ENCODE results near the gene ZNF814.
"Not testable (repeated sequence)": the region's sequence is repeated elsewhere in the genome, so short reads cannot be mapped to it uniquely, and the experiment has no call there.

The ZNF814 gene

GRCh38 chr19:57888560-57889231 lies at the start of gene ZNF814:
Gene ZNF814, minus strand, starts transcription at chr19:57889037. Its CDS starts 235 bp downstream, at chr19:57888802.
- DNase-seq (ENCODE audit: low read depth in 2 of 2), result peak; percentile 53 to 69

- DNase-seq (ENCODE audit: low read depth in 2 of 2), result no peak
These were observed 46.9 kb upstream of the ZNF814 start for GRCh38 chr19:57935731-57936130.

GRCh38 chr19:57934820-57935665 lies 46.2 kb upstream of the ZNF814 start, which contains the start of gene ZNF418:
Gene ZNF418, minus strand, starts transcription at chr19:57935402. Its CDS starts 1,580 bp downstream, at chr19:57933822.
- DNase-seq (ENCODE audit: low read depth in 2 of 2), result peak; percentile 12 to 14

- DNase-seq (ENCODE audit: low read depth in 2 of 2), result no peak
These were observed 38.8 kb upstream of the ZNF814 start for GRCh38 chr19:57927587-57927986.

GRCh38 chr19:57916168-57916995 lies 27.5 kb upstream of the ZNF814 start, which contains the start of gene ZNF417:
Gene ZNF417, minus strand, starts transcription at chr19:57916592. Its CDS starts 181 bp downstream, at chr19:57916411.
- peak; percentile 66 to 69 for DNase-seq (ENCODE audit: low read depth in 2 of 2)

GRCh38 chr19:57914531-57914930 lies 25.7 kb upstream of the ZNF814 start:
- no peak for DNase-seq (ENCODE audit: low read depth in 2 of 2)

GRCh38 chr19:57907394-57907793 lies 18.6 kb upstream of the ZNF814 start:
- no peak for DNase-seq (ENCODE audit: low read depth in 2 of 2)

GRCh38 chr19:57905258-57905657 lies 16.4 kb upstream of the ZNF814 start:
- DNase-seq (ENCODE audit: low read depth in 2 of 2), result no peak

GRCh38 chr19:57903618-57904184 lies 14.9 kb upstream of the ZNF814 start:
- no peak for DNase-seq (ENCODE audit: low read depth in 2 of 2)

- no peak for DNase-seq (ENCODE audit: low read depth in 2 of 2)
These were observed 11.5 kb upstream of the ZNF814 start for GRCh38 chr19:57900311-57900710.

GRCh38 chr19:57890706-57891105 lies 1.9 kb upstream of the ZNF814 start:
- DNase-seq (ENCODE audit: low read depth in 2 of 2), result not testable (repeated sequence)

- DNase-seq (ENCODE audit: low read depth in 2 of 2), result no peak
These were observed 704 bp downstream of the ZNF814 start for GRCh38 chr19:57888107-57888559.

- DNase-seq (ENCODE audit: low read depth in 2 of 2), result no peak
These were observed 1.5 kb downstream of the ZNF814 start for GRCh38 chr19:57887195-57887941.

- DNase-seq (ENCODE audit: low read depth in 2 of 2), result no peak
These were observed 2.8 kb downstream of the ZNF814 start for GRCh38 chr19:57886046-57886445.

GRCh38 chr19:57873883-57874799 lies 14.7 kb downstream of the ZNF814 start:
- DNase-seq (ENCODE audit: low read depth in 2 of 2), result not testable (repeated sequence)

GRCh38 chr19:57872450-57872849 lies 16.4 kb downstream of the ZNF814 start:
- no peak for DNase-seq (ENCODE audit: low read depth in 2 of 2)

- no peak for DNase-seq (ENCODE audit: low read depth in 2 of 2)
These were observed 18.6 kb downstream of the ZNF814 start for GRCh38 chr19:57870225-57870624.

GRCh38 chr19:57869655-57870054 lies 19.2 kb downstream of the ZNF814 start:
- DNase-seq (ENCODE audit: low read depth in 2 of 2), result not testable (repeated sequence)

GRCh38 chr19:57867868-57868492 lies 20.9 kb downstream of the ZNF814 start:
- DNase-seq (ENCODE audit: low read depth in 2 of 2), result no peak
